ENCODE data around the gene FOXN3.

GRCh38 chr14:89249972-89250654 lies 166.9 kb downstream of the FOXN3 start:
- TF ChIP-seq ZBTB33 (IDR thresholded peaks at IDR 0.05; ENCODE audit: borderline replicate concordance, low read depth) (no peak), NRF1 (IDR thresholded peaks at IDR 0.05; ENCODE audit: low read depth, low read length) (no peak), CTCF (IDR thresholded peaks at IDR 0.05) (no peak), USF1 (IDR thresholded peaks at IDR 0.05; ENCODE audit: borderline replicate concordance, low read depth) (no peak), TAF1 (IDR thresholded peaks at IDR 0.05; ENCODE audit: borderline replicate concordance, low read depth, low read length) (no peak), RAD21 (IDR thresholded peaks at IDR 0.05; ENCODE audit: low read length) (no peak), MAX (IDR thresholded peaks at IDR 0.05; ENCODE audit: low read depth) (no peak), USF2 (IDR thresholded peaks at IDR 0.05; ENCODE audit: borderline replicate concordance, low read depth, low read length) (no peak)

Measured in SK-N-SH (cell line).